ENCODE results near the gene FCRL5.

Gene FCRL5

DNA sequence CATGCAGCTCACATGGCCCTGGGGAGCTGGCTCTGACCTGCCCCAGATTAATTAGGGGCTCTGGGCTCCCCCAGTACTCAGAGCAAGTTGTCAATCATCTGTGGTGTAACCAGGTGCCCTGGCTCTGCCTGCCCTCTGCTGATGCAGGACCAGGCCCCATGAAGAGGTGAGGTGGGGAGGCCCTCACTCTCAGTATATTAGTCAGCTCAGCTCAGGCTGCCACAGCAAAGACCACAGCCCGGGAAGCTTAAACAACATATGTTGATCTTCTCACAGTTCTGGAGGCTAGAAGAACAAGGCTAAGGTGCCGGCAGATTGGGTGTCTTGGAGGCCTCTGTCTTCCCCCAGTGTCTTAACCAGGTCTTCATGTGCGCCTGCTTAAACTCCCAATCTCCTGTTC, 66.5 kb downstream of the FCRL5 start:
- Histone ChIP-seq H3K4me1 (ENCODE audit: insufficient read depth, low read length, poor library complexity, severe bottlenecking) (peaks cover 9% of the 10 kb centered on the region), H2AFZ (ENCODE audit: low read length) (no peak overlapping the region), H3K9me2 (replicated peaks; ENCODE audit: low read depth, low read length) (no peaks in the 10 kb centered on the region), H3K9me3 (ENCODE audit: insufficient read depth, low read depth, low read length) (no peaks in the 10 kb centered on the region), H3K4me3 (ENCODE audit: low read length, poor library complexity, severe bottlenecking) (no peak overlapping the region), H3K27me3 (ENCODE audit: insufficient read depth, low read length, poor library complexity, severe bottlenecking) (no peaks in the 10 kb centered on the region), H3K4me2 (ENCODE audit: low read depth, low read length, poor library complexity, severe bottlenecking) (no peak overlapping the region), H3F3A (ENCODE audit: low read depth) (no peaks in the 10 kb centered on the region), H3K79me2 (ENCODE audit: insufficient read depth, low read length) (no peaks in the 10 kb centered on the region), H3K36me3 (ENCODE audit: insufficient read depth, low read length) (no peaks in the 10 kb centered on the region), H4K20me1 (ENCODE audit: insufficient read depth, low read length, poor library complexity, severe bottlenecking) (no peaks in the 10 kb centered on the region), H3K9ac (ENCODE audit: low read depth, low read length, poor library complexity, severe bottlenecking) (no peak overlapping the region)
- TF ChIP-seq CTCF (conservative IDR thresholded peaks at IDR 0.05; ENCODE audit: low read length) (no peak), EZH2phosphoT487 (IDR thresholded peaks at IDR 0.05; ENCODE audit: borderline replicate concordance) (no peak)

DNA sequence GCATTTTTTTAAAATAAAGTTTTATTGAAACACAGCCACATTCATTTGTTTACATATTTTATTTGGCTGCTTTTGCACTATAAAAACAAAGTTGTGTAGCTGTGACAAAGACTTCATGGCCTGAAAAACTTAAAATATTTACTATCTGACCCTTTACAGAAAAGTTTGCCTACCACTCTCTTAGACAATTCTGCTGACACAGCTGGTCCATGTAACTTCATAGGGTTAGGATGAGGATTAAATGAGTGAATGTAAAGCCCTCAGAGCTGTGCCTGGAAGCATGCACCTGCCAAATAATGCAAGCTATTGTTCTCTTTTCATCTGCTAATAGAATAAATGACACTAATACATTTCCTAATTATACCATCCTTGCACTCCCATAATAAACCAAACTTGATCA, 67.7 kb downstream of the FCRL5 start:
- Histone ChIP-seq H3K27me3 (ENCODE audit: insufficient read depth, low read length, poor library complexity, severe bottlenecking) (no peaks in the 10 kb centered on the region), H3K9me2 (replicated peaks; ENCODE audit: low read depth, low read length) (no peaks in the 10 kb centered on the region), H3K4me1 (ENCODE audit: insufficient read depth, low read length, poor library complexity, severe bottlenecking) (peaks cover 9% of the 10 kb centered on the region), H3K4me2 (ENCODE audit: low read depth, low read length, poor library complexity, severe bottlenecking) (no peak overlapping the region), H3K79me2 (ENCODE audit: insufficient read depth, low read length) (no peaks in the 10 kb centered on the region), H3K9me3 (ENCODE audit: insufficient read depth, low read depth, low read length) (no peaks in the 10 kb centered on the region), H2AFZ (ENCODE audit: low read length) (no peak overlapping the region), H3F3A (ENCODE audit: low read depth) (no peaks in the 10 kb centered on the region), H4K20me1 (ENCODE audit: insufficient read depth, low read length, poor library complexity, severe bottlenecking) (no peaks in the 10 kb centered on the region), H3K36me3 (ENCODE audit: insufficient read depth, low read length) (no peaks in the 10 kb centered on the region), H3K4me3 (ENCODE audit: low read length, poor library complexity, severe bottlenecking) (no peak overlapping the region), H3K9ac (ENCODE audit: low read depth, low read length, poor library complexity, severe bottlenecking) (no peak overlapping the region)
- TF ChIP-seq CTCF (conservative IDR thresholded peaks at IDR 0.05; ENCODE audit: low read length) (no peak), EZH2phosphoT487 (IDR thresholded peaks at IDR 0.05; ENCODE audit: borderline replicate concordance) (no peak)

- H2AFZ ChIP-seq (ENCODE audit: low read length) = no peak overlapping the region
- no peak overlapping the region for H3K4me3 ChIP-seq (ENCODE audit: low read length, poor library complexity, severe bottlenecking)
- H3K4me2 ChIP-seq (ENCODE audit: low read depth, low read length, poor library complexity, severe bottlenecking) = no peak overlapping the region
- H3K79me2 ChIP-seq (ENCODE audit: insufficient read depth, low read length) = no peaks in the 10 kb centered on the region
- no peaks in the 10 kb centered on the region for H4K20me1 ChIP-seq (ENCODE audit: insufficient read depth, low read length, poor library complexity, severe bottlenecking)
- H3K36me3 ChIP-seq (ENCODE audit: insufficient read depth, low read length) = no peaks in the 10 kb centered on the region
- no peak overlapping the region for H3K9ac ChIP-seq (ENCODE audit: low read depth, low read length, poor library complexity, severe bottlenecking)
- H3F3A ChIP-seq (ENCODE audit: low read depth) = no peaks in the 10 kb centered on the region
- no peak for TF ChIP-seq EZH2phosphoT487 (IDR thresholded peaks at IDR 0.05; ENCODE audit: borderline replicate concordance)
- TF ChIP-seq CTCF (conservative IDR thresholded peaks at IDR 0.05; ENCODE audit: low read length) = no peak
- H3K9me3 ChIP-seq (ENCODE audit: insufficient read depth, low read depth, low read length) = 0 out of 2 replicates have a peak, but pooled peaks cover 1% of the 10 kb centered on the region
- H3K4me1 ChIP-seq (ENCODE audit: insufficient read depth, low read length, poor library complexity, severe bottlenecking) = peaks cover 9% of the 10 kb centered on the region
- no peaks in the 10 kb centered on the region for H3K27me3 ChIP-seq (ENCODE audit: insufficient read depth, low read length, poor library complexity, severe bottlenecking)
- no peaks in the 10 kb centered on the region for H3K9me2 ChIP-seq (replicated peaks; ENCODE audit: low read depth, low read length)
Measured at GRCh38 chr1:157483635-157484034, 68.7 kb downstream of the FCRL5 start.
